ENCODE measurements around the gene UCHL5.

GRCh38 chr1:193083365-193084088, 24.4 kb upstream of the UCHL5 start:
- TF ChIP-seq CTCF (IDR thresholded peaks at IDR 0.05; ENCODE audit: low read depth, low read length) (no peak), EZH2phosphoT487 (IDR thresholded peaks at IDR 0.05; ENCODE audit: low read depth) (no peak)

All from OCI-LY3 (cell line).